ENCODE data around the gene TCHH.
"Not testable (repeated sequence)": the region's sequence is repeated elsewhere in the genome, so short reads cannot be mapped to it uniquely, and the experiment has no call there.

Gene TCHH, protein sequence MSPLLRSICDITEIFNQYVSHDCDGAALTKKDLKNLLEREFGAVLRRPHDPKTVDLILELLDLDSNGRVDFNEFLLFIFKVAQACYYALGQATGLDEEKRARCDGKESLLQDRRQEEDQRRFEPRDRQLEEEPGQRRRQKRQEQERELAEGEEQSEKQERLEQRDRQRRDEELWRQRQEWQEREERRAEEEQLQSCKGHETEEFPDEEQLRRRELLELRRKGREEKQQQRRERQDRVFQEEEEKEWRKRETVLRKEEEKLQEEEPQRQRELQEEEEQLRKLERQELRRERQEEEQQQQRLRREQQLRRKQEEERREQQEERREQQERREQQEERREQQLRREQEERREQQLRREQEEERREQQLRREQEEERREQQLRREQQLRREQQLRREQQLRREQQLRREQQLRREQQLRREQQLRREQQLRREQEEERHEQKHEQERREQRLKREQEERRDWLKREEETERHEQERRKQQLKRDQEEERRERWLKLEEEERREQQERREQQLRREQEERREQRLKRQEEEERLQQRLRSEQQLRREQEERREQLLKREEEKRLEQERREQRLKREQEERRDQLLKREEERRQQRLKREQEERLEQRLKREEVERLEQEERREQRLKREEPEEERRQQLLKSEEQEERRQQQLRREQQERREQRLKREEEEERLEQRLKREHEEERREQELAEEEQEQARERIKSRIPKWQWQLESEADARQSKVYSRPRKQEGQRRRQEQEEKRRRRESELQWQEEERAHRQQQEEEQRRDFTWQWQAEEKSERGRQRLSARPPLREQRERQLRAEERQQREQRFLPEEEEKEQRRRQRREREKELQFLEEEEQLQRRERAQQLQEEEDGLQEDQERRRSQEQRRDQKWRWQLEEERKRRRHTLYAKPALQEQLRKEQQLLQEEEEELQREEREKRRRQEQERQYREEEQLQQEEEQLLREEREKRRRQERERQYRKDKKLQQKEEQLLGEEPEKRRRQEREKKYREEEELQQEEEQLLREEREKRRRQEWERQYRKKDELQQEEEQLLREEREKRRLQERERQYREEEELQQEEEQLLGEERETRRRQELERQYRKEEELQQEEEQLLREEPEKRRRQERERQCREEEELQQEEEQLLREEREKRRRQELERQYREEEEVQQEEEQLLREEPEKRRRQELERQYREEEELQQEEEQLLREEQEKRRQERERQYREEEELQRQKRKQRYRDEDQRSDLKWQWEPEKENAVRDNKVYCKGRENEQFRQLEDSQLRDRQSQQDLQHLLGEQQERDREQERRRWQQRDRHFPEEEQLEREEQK (N-terminal part only)
- 0 to 0.73 (median 0.10) reads per million in 4 experiments for total RNA-seq

- DNase-seq: no peak
Measured at GRCh38 chr1:152115344-152115743, at the start of gene TCHH. Gene TCHH, minus strand, starts transcription at chr1:152115444. Its CDS starts 1,364 bp downstream, at chr1:152114080.

- no peak for DNase-seq
Measured at GRCh38 chr1:152164517-152165136, 49.4 kb upstream of the TCHH start.

GRCh38 chr1:152162792-152163463 lies 47.7 kb upstream of the TCHH start:
- no peak for DNase-seq

DNA sequence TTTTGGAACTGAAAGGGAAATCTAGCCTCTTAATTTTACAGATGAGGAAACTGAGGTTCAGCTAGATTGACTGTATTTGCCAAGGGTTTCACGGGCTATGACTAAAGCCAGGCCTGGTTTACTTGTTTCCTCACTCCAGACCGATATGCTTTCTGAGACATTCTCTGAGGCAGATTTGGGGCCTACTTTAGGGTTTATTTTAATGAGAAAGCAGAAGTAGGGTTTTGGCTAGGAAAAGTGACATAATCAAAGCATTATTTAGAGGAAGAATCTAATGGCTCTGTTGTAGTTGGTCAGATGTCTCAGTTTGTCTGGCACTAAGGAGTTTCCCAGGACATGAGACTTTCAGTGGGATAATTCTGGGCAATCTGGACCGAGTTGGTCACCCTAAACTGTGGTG lies 45.3 kb upstream of the TCHH start:
- no peak for DNase-seq

- no peak for DNase-seq
Measured at GRCh38 chr1:152159144-152159543, 43.9 kb upstream of the TCHH start, which contains the start of gene RPTN. Gene RPTN, minus strand, starts transcription at chr1:152159228. Its CDS starts 1,339 bp downstream, at chr1:152157889.

- DNase-seq: no peak
Measured at GRCh38 chr1:152153996-152154395, 38.8 kb upstream of the TCHH start.

DNA sequence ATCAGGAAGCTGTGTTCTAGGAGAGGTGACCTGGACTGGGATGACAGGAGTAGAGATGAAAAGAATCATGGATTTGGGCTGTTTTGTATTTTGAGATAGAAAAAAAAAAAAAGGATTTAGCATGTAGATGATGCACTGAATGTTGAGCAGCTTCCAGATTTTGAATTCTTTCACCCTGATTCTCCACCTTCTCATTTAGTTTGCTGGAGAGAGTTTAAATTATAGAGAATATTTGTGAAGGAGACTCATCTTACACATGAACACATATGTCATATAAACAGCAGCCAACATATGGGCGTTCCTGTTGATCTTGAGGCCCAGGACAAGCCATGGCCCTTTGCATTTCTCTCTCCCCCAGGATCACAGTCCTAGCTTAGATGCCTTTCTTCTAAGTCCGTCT lies 36.4 kb upstream of the TCHH start:
- no peak for DNase-seq

DNA sequence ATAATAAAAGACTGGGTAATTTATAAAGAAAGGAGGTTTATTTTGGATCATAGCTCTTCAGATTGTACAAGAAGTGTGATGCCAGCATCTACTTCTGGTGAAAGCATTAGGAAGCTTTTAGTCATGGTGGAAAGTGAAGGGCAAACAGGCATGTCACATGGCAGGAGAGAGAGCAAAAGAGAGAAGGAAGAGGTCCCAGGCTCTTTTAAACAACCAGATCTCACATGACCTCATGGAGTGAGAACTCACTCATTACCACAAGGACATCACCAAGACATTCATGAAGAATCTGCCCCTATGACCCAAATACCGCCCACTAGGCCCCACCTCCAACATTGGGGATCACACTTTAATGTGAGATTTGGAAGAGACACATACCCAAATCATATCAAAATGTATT lies 33.7 kb upstream of the TCHH start:
- DNase-seq: no peak

DNA sequence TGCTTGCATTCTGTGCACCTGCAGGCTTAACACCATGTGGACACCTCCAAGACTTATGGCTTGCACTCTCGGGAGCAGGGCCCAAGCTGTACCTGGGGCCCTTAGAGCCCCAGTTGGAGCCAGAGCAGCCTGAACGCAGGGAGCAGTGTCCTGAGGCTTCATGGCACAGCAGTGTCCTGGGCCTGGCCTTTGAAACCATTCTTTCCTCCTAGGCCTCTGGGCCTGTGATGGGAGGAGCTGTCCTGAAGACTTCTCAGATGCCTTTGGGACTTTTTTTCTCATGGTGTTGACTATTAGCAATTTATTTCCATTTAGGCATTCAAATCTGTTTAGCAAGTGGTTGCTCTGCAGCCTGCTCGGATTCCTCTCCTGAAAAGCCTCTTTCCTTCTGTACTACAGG lies 32.8 kb upstream of the TCHH start:
- no peak for DNase-seq

- no peak for DNase-seq
Measured at GRCh38 chr1:152145769-152146168, 30.5 kb upstream of the TCHH start.

DNA sequence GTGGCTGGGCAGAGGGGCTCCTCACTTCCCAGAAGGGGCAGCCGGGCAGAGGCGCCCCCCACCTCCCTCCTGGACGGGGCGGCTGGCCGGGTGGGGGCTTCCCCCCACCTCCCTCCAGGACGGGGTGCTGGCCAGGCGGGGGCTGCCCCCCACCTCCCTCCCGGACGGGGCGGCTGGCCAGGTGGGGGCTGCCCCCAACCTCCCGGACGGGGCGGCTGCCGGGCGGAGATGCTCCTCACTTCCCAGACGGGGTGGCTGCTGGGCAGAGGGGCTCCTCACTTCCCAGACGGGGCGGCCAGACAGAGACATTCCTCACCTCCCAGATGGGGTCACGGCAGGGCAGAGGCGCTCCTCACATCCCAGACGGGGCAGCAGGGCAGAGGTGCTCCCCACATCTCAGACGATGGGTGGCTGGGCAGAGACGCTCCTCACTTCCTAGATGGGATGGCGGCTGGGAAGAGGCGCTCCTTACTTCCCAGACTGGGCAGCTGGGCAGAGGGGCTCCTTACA lies 29.5 kb upstream of the TCHH start:
- not testable (repeated sequence) for DNase-seq

- DNase-seq: no peak
Measured at GRCh38 chr1:152143150-152143887, 28.1 kb upstream of the TCHH start.

GRCh38 chr1:152141971-152142584 lies 26.8 kb upstream of the TCHH start:
- DNase-seq: no peak

DNA sequence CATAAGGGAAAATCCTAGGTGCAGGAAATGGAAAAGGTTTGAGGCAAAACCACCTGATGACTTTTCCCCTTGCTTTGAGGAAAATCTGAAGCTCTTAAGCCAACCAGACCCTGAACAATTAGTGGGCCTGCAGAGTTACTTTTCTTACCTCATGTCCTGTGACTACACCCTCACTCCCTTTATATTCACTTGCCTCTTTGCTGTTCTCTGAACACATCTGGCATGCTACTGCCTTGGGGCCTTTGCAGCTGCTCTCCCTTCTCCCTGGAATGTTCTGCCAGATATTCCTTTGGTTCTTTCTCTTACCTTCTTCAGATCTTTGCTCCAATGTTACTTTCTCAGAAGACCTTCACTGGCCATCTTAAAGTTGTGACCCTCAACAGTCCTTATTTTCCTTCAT lies 22.0 kb upstream of the TCHH start:
- DNase-seq: no peak

DNA sequence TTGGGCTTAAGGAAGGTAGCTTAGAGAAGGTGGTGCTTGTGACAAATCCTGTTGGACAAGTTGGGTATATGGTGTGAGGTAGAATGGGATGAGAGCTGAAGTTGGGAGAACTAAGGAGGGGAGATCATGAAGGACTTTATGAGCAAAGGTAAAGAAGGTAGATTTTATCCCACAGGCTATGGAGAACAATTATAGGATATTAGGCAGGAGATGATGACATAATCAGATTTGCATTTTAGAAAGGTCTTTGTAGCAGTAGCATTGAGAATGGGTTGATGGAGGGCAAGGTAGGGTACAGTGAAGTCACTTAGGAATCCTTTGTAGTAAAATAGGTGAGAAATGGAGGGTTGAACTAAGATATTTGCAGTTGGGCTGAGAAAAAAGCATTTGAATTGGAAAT lies 14.9 kb upstream of the TCHH start:
- no peak for DNase-seq

DNA sequence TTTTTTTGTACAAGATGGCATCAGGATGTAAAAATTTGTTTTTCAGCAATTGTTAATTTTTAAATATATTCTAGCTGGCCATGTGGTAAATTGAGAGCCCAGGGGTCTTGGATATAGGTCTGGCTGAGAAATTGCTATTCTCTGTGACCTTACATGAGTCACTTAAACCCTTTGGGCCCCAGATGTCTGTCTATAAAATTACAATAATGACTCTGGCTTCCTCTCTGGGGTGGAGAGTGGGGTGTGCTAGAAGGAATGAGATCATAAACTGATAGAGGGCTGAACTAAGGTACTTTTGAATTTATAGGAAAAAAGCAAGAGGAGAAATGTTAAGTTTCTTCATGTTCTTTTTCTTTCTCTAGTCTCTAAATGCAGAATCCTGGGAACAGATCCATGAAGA lies 12.4 kb upstream of the TCHH start:
- DNase-seq: no peak

DNA sequence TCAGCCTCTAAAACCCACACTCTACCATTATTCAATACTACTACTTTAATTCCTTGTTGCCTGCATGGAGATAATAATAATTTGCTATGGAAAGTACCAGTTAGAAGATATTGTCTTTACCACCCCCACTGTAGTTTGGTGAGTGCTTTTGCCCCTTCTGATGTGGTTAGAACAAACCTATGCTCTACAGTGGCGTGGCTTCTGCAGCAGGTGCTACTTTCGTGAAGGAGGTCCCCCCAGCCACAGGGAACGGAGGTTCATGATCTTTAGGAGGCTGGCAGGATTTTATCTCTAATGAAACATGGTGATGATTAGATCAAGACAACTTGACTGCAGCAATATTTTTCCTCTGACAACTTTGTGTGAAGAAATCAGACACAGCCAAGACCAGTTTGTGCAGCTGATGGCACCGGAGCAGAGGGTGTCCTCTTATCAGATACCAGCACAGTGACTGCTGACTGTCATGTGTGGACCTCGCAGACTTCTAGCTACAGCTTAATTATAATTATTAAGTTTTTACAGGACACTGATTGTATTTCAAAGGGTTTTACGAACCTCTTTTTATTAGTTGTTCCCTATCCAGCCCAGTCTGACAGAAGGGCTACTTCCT lies 10.7 kb upstream of the TCHH start:
- DNase-seq: no peak

GRCh38 chr1:152118915-152119314 lies 3.7 kb upstream of the TCHH start:
- DNase-seq: no peak

DNA sequence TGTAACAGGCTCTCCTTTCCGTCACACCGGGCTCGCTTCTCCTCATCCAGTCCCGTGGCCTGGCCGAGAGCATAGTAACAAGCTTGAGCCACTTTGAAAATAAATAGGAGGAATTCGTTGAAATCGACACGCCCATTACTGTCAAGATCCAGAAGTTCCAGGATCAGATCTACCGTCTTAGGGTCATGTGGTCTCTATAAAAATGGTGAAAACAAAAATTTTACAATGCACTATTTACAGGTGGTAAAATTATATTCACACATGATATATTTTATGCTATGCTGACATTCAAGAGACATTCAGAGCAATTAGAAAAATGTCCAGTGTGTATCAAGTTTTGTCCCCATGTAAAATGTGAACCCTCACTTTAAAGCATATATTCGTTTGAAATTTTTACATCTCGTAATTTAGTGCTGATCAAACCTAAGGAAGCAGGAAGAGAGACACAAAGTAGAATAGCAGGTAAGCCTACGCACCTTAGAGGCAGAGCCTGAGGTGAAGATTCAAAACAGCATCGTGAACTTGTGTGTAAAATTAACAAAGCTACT lies 2.3 kb downstream of the TCHH start:
- DNase-seq: no peak

All from effector CD8-positive, alpha-beta T cell (primary cell).